Tibial nerve (tissue), 4 donors: ENCODE measurements around the gene GGNBP2. TPM values are rescaled to one million over a fixed set of nuclear protein-coding genes. Genes with fewer than 3 reads are reported as not detected.

Source experiments
- DNase-seq, 2 donors: peaks; one replicate each; pipeline ENCODE4 v3.0.0-alpha.2; 2019; ENCODE audit warnings: low spot score in 2 of 2
- H3K27ac ChIP-seq, 4 donors: fragments of 200-600 bp; sonication (generic) in 3 of 4; one replicate each; pipeline ENCODE4 v1.5.1; 2017 to 2019; ENCODE audit warnings: mild to moderate bottlenecking in 1 of 4
- H3K27me3 ChIP-seq, 2 donors: fragments of 200-600 bp; sonication (generic) in 1 of 2; one replicate each; pipeline versions ENCODE4 v1.5.1 to v1.6.0; 2017 to 2019
- H3K36me3 ChIP-seq, 3 donors: fragments of 200-600 bp; sonication (generic); one replicate each; pipeline ENCODE4 v1.5.1; 2018 to 2019
- H3K4me1 ChIP-seq, 4 donors: fragments of 200-600 bp; sonication (generic) in 3 of 4; one replicate each; pipeline ENCODE4 v1.5.1; 2017 to 2019
- H3K4me3 ChIP-seq, 4 donors: fragments of 200-600 bp; sonication (generic) in 3 of 4; one replicate each; pipeline ENCODE4 v1.5.1; 2017 to 2019; ENCODE audit warnings: mild to moderate bottlenecking in 1 of 4, moderate library complexity in 1 of 4
- H3K9me3 ChIP-seq, 4 donors: fragments of 200-600 bp; sonication (generic) in 3 of 4; one replicate each; pipeline ENCODE4 v1.5.1; 2017 to 2019
- CTCF ChIP-seq, 5 experiments: fragments of 200-600 bp in 3 of 5; fragments of 450-650 bp in 2 of 5; sonication (generic) in 3 of 5; IDR thresholded peaks; one replicate each; pipeline ENCODE4 v1.5.1; 2016 to 2019; ENCODE audit warnings: antibody characterized with exemption in 5 of 5, mild to moderate bottlenecking in 3 of 5, moderate library complexity in 2 of 5
- EP300 ChIP-seq, 2 donors: sonication (generic); formaldehyde crosslinking; IDR thresholded peaks; one replicate each; pipeline ENCODE4 v1.6.1; 2017; ENCODE audit warnings: antibody characterized with exemption in 2 of 2, mild to moderate bottlenecking in 1 of 2
- POLR2A ChIP-seq, 2 donors: fragments of 450-650 bp; IDR thresholded peaks; one replicate each; pipeline ENCODE4 v1.6.1; 2017; ENCODE audit warnings: antibody characterized with exemption in 2 of 2, mild to moderate bottlenecking in 2 of 2, moderate library complexity in 2 of 2
- WGBS, 2 donors: methylation state at CpG; one replicate each; pipeline ENCODE4 v1.1.5; 2018; 5-methylcytosine and 5-hydroxymethylcytosine counted together
- total RNA-seq, 4 donors: library from RNA; depleted of rRNA; stranded (reverse); fragments of >200 nt; gene quantifications; one replicate each; pipeline ENCODE4 v1.1.0, GENCODE V29; 2016

GGNBP2 gene
- total RNA-seq, 4 donors from 2014 or later: 53.6 to 107 (median 79.4) TPM

- WGBS, 2 donors: 87 to 93% methylated on average over 6 of the region's 6 CpGs
- Histone ChIP-seq H3K4me1 (peaks cover 0 to 28% (median 13%) of the 10 kb centered on the region in 4 donors), H3K4me3 (no peak overlapping the region), H3K27me3 (no peaks in the 10 kb centered on the region), H3K27ac (peak overlapping the region in 1 of 4 donors; percentile 8), H3K9me3 (no peaks in the 10 kb centered on the region), H3K36me3 (peaks cover 0 to 4% (median 0%) of the 10 kb centered on the region in 3 donors)
- no peak for TF ChIP-seq EP300 (IDR thresholded peaks at IDR 0.05)
- no peak for TF ChIP-seq CTCF (IDR thresholded peaks at IDR 0.05)
- no peak for TF ChIP-seq POLR2A (IDR thresholded peaks at IDR 0.05)
- no peak for DNase-seq
Measured at GRCh38 chr17:36597226-36597625, 52.5 kb downstream of the GGNBP2 start.

GRCh38 chr17:36597866-36598777, 53.4 kb downstream of the GGNBP2 start:
- Histone ChIP-seq H3K4me1 (peaks cover 0 to 28% (median 14%) of the 10 kb centered on the region in 4 donors), H3K4me3 (no peak overlapping the region), H3K9me3 (no peaks in the 10 kb centered on the region), H3K36me3 (peaks cover 0 to 4% (median 0%) of the 10 kb centered on the region in 3 donors), H3K27ac (peak overlapping the region in 1 of 4 donors; percentile 8), H3K27me3 (no peaks in the 10 kb centered on the region)
- TF ChIP-seq CTCF (IDR thresholded peaks at IDR 0.05) (no peak), POLR2A (IDR thresholded peaks at IDR 0.05) (no peak), EP300 (IDR thresholded peaks at IDR 0.05) (no peak)
- no peak for DNase-seq
- 83 to 90% methylated on average over 10 to 11 of the region's 11 CpGs for WGBS, 2 donors

GRCh38 chr17:36598951-36599401, 54.3 kb downstream of the GGNBP2 start:
- Histone ChIP-seq H3K4me1 (peaks cover 0 to 31% (median 15%) of the 10 kb centered on the region in 4 donors), H3K36me3 (peaks cover 0 to 4% (median 0%) of the 10 kb centered on the region in 3 donors), H3K27ac (no peak overlapping the region), H3K27me3 (no peaks in the 10 kb centered on the region), H3K9me3 (no peaks in the 10 kb centered on the region), H3K4me3 (no peak overlapping the region)
- 89% methylated on average over 11 to 13 of the region's 13 CpGs for WGBS, 2 donors
- DNase-seq: no peak
- TF ChIP-seq CTCF (IDR thresholded peaks at IDR 0.05) (no peak), POLR2A (IDR thresholded peaks at IDR 0.05) (no peak), EP300 (IDR thresholded peaks at IDR 0.05) (no peak)

- H3K27me3 ChIP-seq: no peaks in the 10 kb centered on the region
- no peak overlapping the region for H3K4me3 ChIP-seq
- no peak overlapping the region for H3K27ac ChIP-seq
- H3K4me1 ChIP-seq: peaks cover 0 to 35% (median 15%) of the 10 kb centered on the region in 4 donors
- H3K36me3 ChIP-seq: peaks cover 0 to 4% (median 0%) of the 10 kb centered on the region in 3 donors
- WGBS, 2 donors: 88 to 89% methylated on average over 11 of the region's 11 CpGs
- TF ChIP-seq CTCF (IDR thresholded peaks at IDR 0.05) (no peak), EP300 (IDR thresholded peaks at IDR 0.05) (no peak), POLR2A (IDR thresholded peaks at IDR 0.05) (no peak)
- no peak for DNase-seq
- no peaks in the 10 kb centered on the region for H3K9me3 ChIP-seq
Measured at GRCh38 chr17:36599546-36600250, 55.0 kb downstream of the GGNBP2 start.
